ENCODE results near the gene EGLN2.
A peak's percentile ranks its signal among the peaks of the same experiment; 100 is the strongest.
"Not testable (repeated sequence)": the region's sequence is repeated elsewhere in the genome, so short reads cannot be mapped to it uniquely, and the experiment has no call there.

The EGLN2 gene

DNA sequence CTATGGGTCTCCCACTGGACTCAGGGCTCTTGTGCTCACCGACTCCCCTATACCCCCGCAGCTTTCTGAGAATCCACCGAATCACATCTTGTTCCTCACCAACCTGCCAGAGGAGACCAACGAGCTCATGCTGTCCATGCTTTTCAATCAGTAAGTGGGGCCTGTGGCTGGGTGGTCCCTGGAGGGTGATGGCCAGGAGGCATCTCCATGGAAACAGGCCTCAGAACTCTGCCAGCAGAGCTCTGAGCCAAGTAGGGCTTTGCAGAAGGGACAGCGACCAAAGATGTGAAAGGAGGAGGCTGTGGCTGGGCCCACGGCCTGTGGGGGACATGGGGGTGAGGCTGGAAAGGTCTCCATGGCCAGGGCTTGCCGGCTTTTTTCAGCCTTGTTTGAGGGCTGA is 35.5 kb upstream of the EGLN2 start:
- ChIA-PET POLR2A (ENCODE audit: low non-redundant PET) (no interaction called here), CTCF (interaction anchor here (0.5 to 0.6 kb wide), 2 partner anchors 45 to 458 kb away, joined by 3 read pairs; no protein-coding TSS in a partner anchor)
- TF ChIP-seq, protein P1, sequence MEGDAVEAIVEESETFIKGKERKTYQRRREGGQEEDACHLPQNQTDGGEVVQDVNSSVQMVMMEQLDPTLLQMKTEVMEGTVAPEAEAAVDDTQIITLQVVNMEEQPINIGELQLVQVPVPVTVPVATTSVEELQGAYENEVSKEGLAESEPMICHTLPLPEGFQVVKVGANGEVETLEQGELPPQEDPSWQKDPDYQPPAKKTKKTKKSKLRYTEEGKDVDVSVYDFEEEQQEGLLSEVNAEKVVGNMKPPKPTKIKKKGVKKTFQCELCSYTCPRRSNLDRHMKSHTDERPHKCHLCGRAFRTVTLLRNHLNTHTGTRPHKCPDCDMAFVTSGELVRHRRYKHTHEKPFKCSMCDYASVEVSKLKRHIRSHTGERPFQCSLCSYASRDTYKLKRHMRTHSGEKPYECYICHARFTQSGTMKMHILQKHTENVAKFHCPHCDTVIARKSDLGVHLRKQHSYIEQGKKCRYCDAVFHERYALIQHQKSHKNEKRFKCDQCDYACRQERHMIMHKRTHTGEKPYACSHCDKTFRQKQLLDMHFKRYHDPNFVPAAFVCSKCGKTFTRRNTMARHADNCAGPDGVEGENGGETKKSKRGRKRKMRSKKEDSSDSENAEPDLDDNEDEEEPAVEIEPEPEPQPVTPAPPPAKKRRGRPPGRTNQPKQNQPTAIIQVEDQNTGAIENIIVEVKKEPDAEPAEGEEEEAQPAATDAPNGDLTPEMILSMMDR (conservative IDR thresholded peaks at IDR 0.05; ENCODE audit: low read depth): no peak
- no peak for DNase-seq (ENCODE audit: low spot score)
- peak overlapping the region; percentile 22; the same call in 1 of the 2 replicates for H3K27ac ChIP-seq

DNA sequence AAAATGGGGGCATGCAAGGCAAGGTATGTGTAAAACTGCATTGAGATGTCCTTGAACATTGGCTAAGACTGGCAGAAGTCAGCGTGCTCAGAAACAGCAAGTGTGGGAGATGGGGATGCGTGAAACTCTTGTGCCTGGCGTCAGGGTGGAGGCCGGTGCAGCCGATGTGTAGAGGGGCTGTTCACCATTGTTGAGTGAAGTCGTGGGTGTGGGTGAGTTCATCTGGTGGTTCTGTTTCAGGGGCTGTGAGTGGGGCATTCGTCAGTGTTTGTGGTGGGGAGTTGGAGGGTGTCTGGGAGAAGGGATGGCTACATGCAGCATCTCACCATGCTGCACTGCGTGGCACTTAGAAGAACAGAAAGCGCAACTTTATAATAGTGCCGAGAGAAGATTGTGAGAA is 35.0 kb upstream of the EGLN2 start:
- H3K27ac ChIP-seq: 0 out of 2 replicates have a peak overlapping the region, but pooled peaks have one; percentile 22
- ChIA-PET CTCF (interaction anchor here (0.5 kb wide), 1 partner anchor 458 kb away, joined by 3 read pairs; no protein-coding TSS in a partner anchor), POLR2A (ENCODE audit: low non-redundant PET) (no interaction called here)
- TF ChIP-seq, protein P1 (conservative IDR thresholded peaks at IDR 0.05; ENCODE audit: low read depth): no peak
- no peak for DNase-seq (ENCODE audit: low spot score)

DNA sequence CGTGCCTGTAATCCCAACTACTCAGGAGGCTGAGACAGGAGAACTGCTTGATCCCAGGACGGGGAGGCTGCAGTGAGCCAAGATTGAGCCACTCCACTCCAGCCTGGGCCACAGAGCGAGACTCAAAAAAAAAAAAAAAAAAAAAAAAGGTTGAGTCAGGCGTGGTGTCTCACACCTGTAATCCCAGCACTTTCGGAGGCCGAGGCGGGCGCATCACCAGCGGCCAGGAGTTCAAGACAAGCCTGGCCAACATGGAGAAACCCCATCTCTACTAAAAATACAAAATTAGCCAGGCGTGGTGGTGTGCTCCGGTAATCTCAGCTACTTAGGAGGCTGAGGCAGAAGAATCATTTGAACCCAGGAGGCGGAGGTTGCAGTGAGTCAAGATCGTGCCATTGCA is 32.6 kb upstream of the EGLN2 start:
- DNase-seq (ENCODE audit: low spot score); CTCF ChIA-PET; POLR2A ChIA-PET (ENCODE audit: low non-redundant PET): not testable (repeated sequence)
- H3K27ac ChIP-seq: peak overlapping the region; percentile 38

DNA sequence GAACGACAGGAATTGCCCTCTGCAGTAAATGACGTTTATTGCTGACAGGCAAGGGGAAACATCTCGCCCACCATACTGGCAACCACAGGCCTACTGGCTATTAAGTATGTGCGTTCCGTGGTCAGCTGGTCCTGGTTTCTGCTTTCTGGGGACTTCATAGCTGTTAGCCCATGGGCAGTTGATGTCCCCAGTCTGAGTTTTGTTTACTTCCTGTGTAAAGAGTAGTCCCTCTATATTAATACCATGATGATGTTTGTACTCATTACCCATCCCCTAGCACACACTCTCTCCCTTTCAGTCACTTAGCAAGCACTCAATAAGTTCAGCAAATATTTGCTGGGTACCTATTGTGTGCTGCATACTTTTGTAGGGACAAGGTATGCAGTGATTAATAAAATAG is 30.1 kb upstream of the EGLN2 start:
- ChIA-PET POLR2A (ENCODE audit: low non-redundant PET) (no interaction called here), CTCF (no interaction called here)
- TF ChIP-seq, protein P1 (conservative IDR thresholded peaks at IDR 0.05; ENCODE audit: low read depth): no peak
- H3K27ac ChIP-seq: peak overlapping the region; percentile 21
- DNase-seq (ENCODE audit: low spot score): no peak

DNA sequence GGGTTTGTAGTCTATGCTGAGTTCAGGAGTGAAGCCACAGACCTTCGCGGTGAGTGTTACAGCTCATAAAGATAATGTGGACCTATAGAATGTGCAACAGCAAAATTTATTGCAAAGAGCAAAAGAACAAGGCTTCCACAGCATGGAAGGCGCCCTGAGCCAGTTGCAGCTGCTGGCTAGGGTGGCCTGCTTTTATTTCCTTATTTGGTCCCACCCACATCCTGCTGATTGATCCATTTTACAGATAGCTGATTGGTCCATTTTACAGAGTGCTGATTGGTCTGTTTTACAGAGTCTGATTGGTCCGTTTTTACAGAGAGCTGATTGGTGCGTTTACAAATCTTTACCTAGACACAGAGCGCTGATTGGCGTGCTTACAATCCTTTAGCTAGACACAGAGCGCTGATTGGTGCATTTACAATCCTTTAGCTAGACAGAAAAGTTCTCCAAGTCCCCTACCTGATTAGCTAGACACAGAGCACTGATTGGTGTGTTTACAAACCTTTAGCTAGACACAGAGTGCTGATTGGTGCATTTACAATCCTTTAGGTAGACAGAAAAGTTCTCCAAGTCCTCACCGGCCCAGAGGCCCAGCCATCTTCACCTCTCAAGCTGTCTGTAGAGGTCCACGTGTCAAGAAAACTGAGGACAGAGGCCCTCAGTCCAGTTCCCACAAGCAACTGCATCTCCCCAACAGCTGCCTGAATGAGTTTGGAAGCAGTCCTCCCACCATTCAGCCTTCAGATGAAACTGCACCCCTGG is 27.7 kb upstream of the EGLN2 start:
- DNase-seq (ENCODE audit: low spot score); H3K27ac ChIP-seq; POLR2A ChIA-PET (ENCODE audit: low non-redundant PET): not testable (repeated sequence)
- CTCF ChIA-PET: interaction anchor here (0.6 to 0.9 kb wide), 2 partner anchors 140 to 1335 kb away, joined by 5 to 6 read pairs; no protein-coding TSS in a partner anchor

DNA sequence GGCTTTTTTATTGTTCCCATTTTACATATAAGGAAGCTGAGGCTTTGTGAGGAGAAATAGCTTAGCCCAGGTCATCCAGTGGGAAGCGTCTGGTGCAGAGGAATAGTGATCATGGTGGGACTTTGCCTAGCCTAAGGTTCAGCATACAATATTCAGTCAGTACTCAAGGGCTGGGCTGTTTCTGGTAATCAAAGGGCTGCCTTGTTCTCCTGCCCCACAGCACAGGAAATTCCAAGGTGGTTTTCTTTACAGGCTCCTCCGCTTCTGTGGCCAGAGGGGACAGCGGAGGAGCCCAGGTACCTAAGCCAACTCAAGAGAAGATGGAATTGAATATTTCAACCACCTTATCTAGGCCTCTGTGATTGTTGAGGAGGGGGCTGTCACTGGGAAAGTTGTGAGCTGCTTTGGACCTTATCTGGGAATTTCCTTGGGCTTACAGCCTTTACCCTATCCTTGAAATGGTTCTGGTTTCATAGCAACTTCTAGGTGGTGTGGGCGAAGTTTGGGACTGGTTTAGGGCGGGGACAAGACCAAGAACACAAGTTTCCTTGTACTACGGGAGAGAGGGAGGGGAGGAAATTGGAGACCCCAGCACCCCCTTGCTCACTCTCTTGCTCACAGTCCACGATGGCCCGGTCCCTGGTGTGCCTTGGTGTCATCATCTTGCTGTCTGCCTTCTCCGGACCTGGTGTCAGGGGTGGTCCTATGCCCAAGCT is 23.9 kb upstream of the EGLN2 start, which contains the start of gene MIA:
Gene MIA (plus strand): TSS at position 606 of the 716 bp plus-strand sequence. CDS start 22 bp downstream, at position 628.
- DNase-seq (ENCODE audit: low spot score): no peak
- TF ChIP-seq, protein P1 (conservative IDR thresholded peaks at IDR 0.05; ENCODE audit: low read depth): no peak
- ChIA-PET CTCF (no interaction called here), POLR2A (ENCODE audit: low non-redundant PET) (interaction anchor here (0.7 kb wide), 1 partner anchor 1078 kb away, joined by 3 read pairs; no protein-coding TSS in a partner anchor)
- peak within 1 kb of the TSS; percentile 97 for H3K27ac ChIP-seq

DNA sequence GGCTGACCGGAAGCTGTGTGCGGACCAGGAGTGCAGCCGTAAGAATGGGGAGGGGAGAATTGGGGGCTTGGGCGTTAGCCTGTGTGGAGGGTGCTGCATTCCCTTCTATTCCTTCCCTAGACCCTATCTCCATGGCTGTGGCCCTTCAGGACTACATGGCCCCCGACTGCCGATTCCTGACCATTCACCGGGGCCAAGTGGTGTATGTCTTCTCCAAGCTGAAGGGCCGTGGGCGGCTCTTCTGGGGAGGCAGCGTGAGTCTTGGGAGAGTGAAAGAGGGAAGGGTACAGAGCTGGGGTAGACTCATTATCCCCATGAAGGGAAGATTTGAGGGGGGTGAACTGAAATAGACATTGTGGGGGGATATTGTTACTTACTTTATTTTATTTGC is 23.4 kb upstream of the EGLN2 start:
- DNase-seq (ENCODE audit: low spot score): no peak
- POLR2A ChIA-PET (ENCODE audit: low non-redundant PET): interaction anchor here (0.7 kb wide), 1 partner anchor 1077 kb away, joined by 3 read pairs; no protein-coding TSS in a partner anchor
- peak overlapping the region; percentile 97; the same call in 1 of the 2 replicates for H3K27ac ChIP-seq
- CTCF ChIA-PET: no interaction called here
- TF ChIP-seq, protein P1 (conservative IDR thresholded peaks at IDR 0.05; ENCODE audit: low read depth): no peak

Measured in RWPE1 (cell line).